ENCODE measurements around the gene FETUB.

GRCh38 chr3:186640473-186640818, 247 bp downstream of the FETUB start:
- no peak for TF ChIP-seq CTCF (optimal IDR thresholded peaks at IDR 0.05 in 1 of 3, IDR thresholded peaks at IDR 0.05 in 1 of 3, conservative IDR thresholded peaks at IDR 0.05 in 1 of 3; ENCODE audit: extremely low read depth in 1 of 3, insufficient read depth in 2 of 3, low read length in 3 of 3)
- no peak for TF ChIP-seq EZH2 (IDR thresholded peaks at IDR 0.05; ENCODE audit: low read length)

Data from keratinocyte (primary cell).